Measurements from ENCODE around the gene RBM6. TPM values are rescaled to one million over a fixed set of nuclear protein-coding genes. Genes with fewer than 3 reads are reported as not detected.
"Not testable (repeated sequence)": the region's sequence is repeated elsewhere in the genome, so short reads cannot be mapped to it uniquely, and the experiment has no call there.

The RBM6 gene
- total and polyA plus RNA-seq, 2 donors (not counting 1 experiment from before 2014, with no cell fraction given): 40.1 to 46.1 TPM

DNA sequence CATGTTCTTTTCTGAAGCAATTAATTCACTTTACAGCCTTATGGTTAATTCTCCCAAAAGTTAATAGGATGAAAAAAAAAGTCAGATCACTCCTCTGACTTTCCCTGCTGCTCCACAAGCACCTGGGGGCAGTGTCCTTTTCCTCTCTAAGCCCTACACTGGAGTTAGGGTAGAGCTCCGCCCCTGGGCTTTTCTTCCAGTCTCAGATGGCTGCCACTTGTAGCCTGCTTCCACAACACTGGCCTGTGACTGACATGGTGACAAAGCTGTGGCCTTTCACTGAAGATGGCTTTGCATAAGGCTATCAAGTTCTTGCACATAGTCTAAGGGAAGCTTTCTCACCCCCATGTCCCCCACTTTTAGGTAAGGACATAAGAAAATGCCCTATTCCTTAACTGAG is 9.0 kb upstream of the RBM6 start:
- no peak overlapping the region for H3K9ac ChIP-seq (ENCODE audit: insufficient read depth, low read length)
- peaks cover 2% of the 10 kb centered on the region for H3K4me1 ChIP-seq (ENCODE audit: control insufficient read depth, extremely low read depth, insufficient read depth, low read length)
- H2AFZ ChIP-seq (ENCODE audit: low read length): no peak overlapping the region
- H3K4me2 ChIP-seq (ENCODE audit: extremely low read depth, insufficient read depth, low read length): no peak overlapping the region
- H4K20me1 ChIP-seq (ENCODE audit: control insufficient read depth, extremely low read depth, insufficient read depth, low read length): no peaks in the 10 kb centered on the region
- no peak overlapping the region for H3K27ac ChIP-seq (ENCODE audit: insufficient read depth, low read length)
- peaks cover 2% of the 10 kb centered on the region for H3K79me2 ChIP-seq (ENCODE audit: control insufficient read depth, insufficient read depth, low read length)
- H3K4me3 ChIP-seq (replicated peaks in 1 of 4; ENCODE audit: control extremely low read depth in 1 of 4, insufficient read depth in 1 of 4, low read depth in 3 of 4, low read length in 4 of 4): no peak overlapping the region
- TF ChIP-seq EZH2 (IDR thresholded peaks at IDR 0.05; ENCODE audit: low read length, missing control alignments): no peak
- TF ChIP-seq, protein P1, sequence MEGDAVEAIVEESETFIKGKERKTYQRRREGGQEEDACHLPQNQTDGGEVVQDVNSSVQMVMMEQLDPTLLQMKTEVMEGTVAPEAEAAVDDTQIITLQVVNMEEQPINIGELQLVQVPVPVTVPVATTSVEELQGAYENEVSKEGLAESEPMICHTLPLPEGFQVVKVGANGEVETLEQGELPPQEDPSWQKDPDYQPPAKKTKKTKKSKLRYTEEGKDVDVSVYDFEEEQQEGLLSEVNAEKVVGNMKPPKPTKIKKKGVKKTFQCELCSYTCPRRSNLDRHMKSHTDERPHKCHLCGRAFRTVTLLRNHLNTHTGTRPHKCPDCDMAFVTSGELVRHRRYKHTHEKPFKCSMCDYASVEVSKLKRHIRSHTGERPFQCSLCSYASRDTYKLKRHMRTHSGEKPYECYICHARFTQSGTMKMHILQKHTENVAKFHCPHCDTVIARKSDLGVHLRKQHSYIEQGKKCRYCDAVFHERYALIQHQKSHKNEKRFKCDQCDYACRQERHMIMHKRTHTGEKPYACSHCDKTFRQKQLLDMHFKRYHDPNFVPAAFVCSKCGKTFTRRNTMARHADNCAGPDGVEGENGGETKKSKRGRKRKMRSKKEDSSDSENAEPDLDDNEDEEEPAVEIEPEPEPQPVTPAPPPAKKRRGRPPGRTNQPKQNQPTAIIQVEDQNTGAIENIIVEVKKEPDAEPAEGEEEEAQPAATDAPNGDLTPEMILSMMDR (conservative IDR thresholded peaks at IDR 0.05 in 1 of 2, IDR thresholded peaks at IDR 0.05 in 1 of 2; ENCODE audit: low read depth in 1 of 2, low read length in 2 of 2): no peak
- no peaks in the 10 kb centered on the region for H3K9me3 ChIP-seq (ENCODE audit: control insufficient read depth, insufficient read depth, low read depth, low read length)
- DNase-seq (ENCODE audit: low read depth in 2 of 2): no peak
- no peaks in the 10 kb centered on the region for H3K27me3 ChIP-seq (ENCODE audit: control insufficient read depth, insufficient read depth, low read length)
- no peaks in the 10 kb centered on the region for H3K36me3 ChIP-seq (ENCODE audit: control insufficient read depth, insufficient read depth, low read length)

DNA sequence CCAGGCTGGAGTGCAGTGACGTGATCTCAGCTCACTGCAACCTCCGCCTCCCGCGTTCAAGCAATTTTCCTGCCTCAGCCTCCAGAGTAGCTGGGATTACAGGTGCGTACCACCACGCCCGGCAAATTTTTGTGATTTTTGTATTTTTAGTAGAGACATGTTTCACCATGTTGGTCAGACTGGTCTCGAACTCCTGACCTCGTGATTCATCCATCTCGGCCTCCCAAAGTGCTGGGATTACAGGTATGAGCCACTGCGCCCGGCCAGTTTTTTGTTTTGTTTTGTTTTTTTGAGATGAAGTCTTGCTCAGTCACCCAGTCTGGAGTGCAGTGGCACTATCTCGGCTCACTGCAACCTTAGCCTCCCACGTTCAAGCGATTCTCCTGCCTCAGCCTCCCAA is 7.7 kb upstream of the RBM6 start:
- not testable (repeated sequence) for H2AFZ ChIP-seq (ENCODE audit: low read length); H4K20me1 ChIP-seq (ENCODE audit: control insufficient read depth, extremely low read depth, insufficient read depth, low read length); H3K27me3 ChIP-seq (ENCODE audit: control insufficient read depth, insufficient read depth, low read length); H3K9ac ChIP-seq (ENCODE audit: insufficient read depth, low read length); H3K4me1 ChIP-seq (ENCODE audit: control insufficient read depth, extremely low read depth, insufficient read depth, low read length); H3K27ac ChIP-seq (ENCODE audit: insufficient read depth, low read length); DNase-seq (ENCODE audit: low read depth in 2 of 2); H3K4me2 ChIP-seq (ENCODE audit: extremely low read depth, insufficient read depth, low read length); H3K36me3 ChIP-seq (ENCODE audit: control insufficient read depth, insufficient read depth, low read length); H3K79me2 ChIP-seq (ENCODE audit: control insufficient read depth, insufficient read depth, low read length); H3K9me3 ChIP-seq (ENCODE audit: control insufficient read depth, insufficient read depth, low read depth, low read length); H3K4me3 ChIP-seq (replicated peaks in 1 of 4; ENCODE audit: control extremely low read depth in 1 of 4, insufficient read depth in 1 of 4, low read depth in 3 of 4, low read length in 4 of 4)

DNA sequence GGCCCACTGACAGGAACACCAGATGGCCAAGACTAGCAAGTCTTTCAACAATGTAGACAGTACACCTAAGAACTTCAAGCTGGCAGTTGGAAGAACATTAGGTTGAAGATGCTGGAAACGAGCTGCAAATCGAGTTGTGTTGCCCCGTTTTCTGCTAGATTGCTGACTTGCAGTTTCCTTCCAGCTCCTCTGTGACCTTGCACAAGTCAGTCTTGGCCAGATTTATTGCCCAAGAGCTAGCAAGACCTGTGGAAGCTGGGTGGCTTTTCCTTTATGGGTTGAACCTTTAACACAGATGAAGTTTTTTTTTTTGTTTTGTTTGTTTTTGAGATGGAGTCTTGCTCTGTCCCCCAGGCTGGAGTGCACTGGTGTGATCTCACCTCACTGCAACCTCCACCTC is 2.9 kb upstream of the RBM6 start:
- Histone ChIP-seq H3K9ac (ENCODE audit: insufficient read depth, low read length) (no peak overlapping the region), H3K36me3 (ENCODE audit: control insufficient read depth, insufficient read depth, low read length) (no peaks in the 10 kb centered on the region), H3K79me2 (ENCODE audit: control insufficient read depth, insufficient read depth, low read length) (peaks cover 18% of the 10 kb centered on the region), H3K27me3 (ENCODE audit: control insufficient read depth, insufficient read depth, low read length) (no peaks in the 10 kb centered on the region), H3K9me3 (ENCODE audit: control insufficient read depth, insufficient read depth, low read depth, low read length) (no peaks in the 10 kb centered on the region), H3K27ac (ENCODE audit: insufficient read depth, low read length) (no peak overlapping the region), H2AFZ (ENCODE audit: low read length) (no peak overlapping the region), H3K4me3 (replicated peaks in 1 of 4; ENCODE audit: control extremely low read depth in 1 of 4, insufficient read depth in 1 of 4, low read depth in 3 of 4, low read length in 4 of 4) (no peak overlapping the region), H4K20me1 (ENCODE audit: control insufficient read depth, extremely low read depth, insufficient read depth, low read length) (peaks cover 2% of the 10 kb centered on the region), H3K4me1 (ENCODE audit: control insufficient read depth, extremely low read depth, insufficient read depth, low read length) (no peaks in the 10 kb centered on the region), H3K4me2 (ENCODE audit: extremely low read depth, insufficient read depth, low read length) (no peak overlapping the region)
- no peak for DNase-seq (ENCODE audit: low read depth in 2 of 2)
- TF ChIP-seq, protein P1 (conservative IDR thresholded peaks at IDR 0.05 in 1 of 2, IDR thresholded peaks at IDR 0.05 in 1 of 2; ENCODE audit: low read depth in 1 of 2, low read length in 2 of 2): no peak
- no peak for TF ChIP-seq EZH2 (IDR thresholded peaks at IDR 0.05; ENCODE audit: low read length, missing control alignments)

Data from fibroblast of lung (primary cell).